Ishikawa (cell line): ENCODE measurements around the gene COX18.

Source experiments
- CREB1 ChIP-seq: IDR thresholded peaks from 2 replicates; pipeline ENCODE4 v1.6.1; 2012; ENCODE audit warnings: low read depth
- EGR1 ChIP-seq: IDR thresholded peaks from 2 replicates; pipeline ENCODE4 v1.6.1; 2012
- EP300 ChIP-seq: IDR thresholded peaks from 2 replicates; pipeline ENCODE4 v1.6.1; 2012; ENCODE audit warnings: borderline replicate concordance
- FOXM1 ChIP-seq: IDR thresholded peaks from 2 replicates; pipeline ENCODE4 v1.6.1; 2012; ENCODE audit warnings: low read depth, borderline replicate concordance
- MAX ChIP-seq: IDR thresholded peaks from 2 replicates; pipeline ENCODE4 v1.6.1; 2012
- RAD21 ChIP-seq: IDR thresholded peaks from 2 replicates; pipeline ENCODE4 v1.6.1; 2012; ENCODE audit warnings: low read depth
- REST ChIP-seq: IDR thresholded peaks from 2 replicates; pipeline ENCODE4 v1.6.1; 2012; ENCODE audit warnings: low read depth, mild to moderate bottlenecking
- TAF1 ChIP-seq: IDR thresholded peaks from 2 replicates; pipeline ENCODE4 v1.6.1; 2012; ENCODE audit warnings: low read depth, mild to moderate bottlenecking
- TCF12 ChIP-seq: IDR thresholded peaks from 2 replicates; pipeline ENCODE4 v1.6.1; 2012; ENCODE audit warnings: low read depth
- USF1 ChIP-seq: IDR thresholded peaks from 2 replicates; pipeline ENCODE4 v1.6.1; 2012
- YY1 ChIP-seq: IDR thresholded peaks from 2 replicates; pipeline ENCODE4 v1.6.1; 2012; ENCODE audit warnings: low read depth

GRCh38 chr4:73066445-73066844, 3.1 kb downstream of the COX18 start:
- TF ChIP-seq TAF1 (no peak), YY1 (no peak), USF1 (no peak), CREB1 (no peak), TCF12 (no peak), RAD21 (no peak), EP300 (no peak), EGR1 (no peak), REST (no peak), FOXM1 (no peak), MAX (no peak)
